Keratinocyte (primary cell): ENCODE results near the gene DIP2C. TPM values are rescaled to one million over a fixed set of nuclear protein-coding genes. Genes with fewer than 3 reads are reported as not detected.

Experiments
- DNase-seq: peaks from one replicate; pipeline ENCODE4 v3.0.0-alpha.2; 2011; ENCODE audit warnings: low read depth, missing footprints, low spot score
- FAIRE-seq: peaks from 2 replicates; lab custom pipeline; 2011; peaks lifted over from hg19 to GRCh38; lab: Jason Lieb, UNC
- H2AFZ ChIP-seq: 2 replicates; pipeline ENCODE4 v1.6.0; 2012; ENCODE audit warnings: low read length, control low read depth, inconsistent platforms; ENCODE audit not compliant: control insufficient read depth
- H3K27ac ChIP-seq: 2 replicates; pipeline ENCODE4 v1.5.1; 2011; ENCODE audit warnings: low read length; ENCODE audit not compliant: control insufficient read depth, insufficient read depth
- H3K27me3 ChIP-seq: 3 replicates; pipeline ENCODE4 v1.6.0; 2011; ENCODE audit warnings: low read length; ENCODE audit not compliant: control insufficient read depth, insufficient read depth; ENCODE audit errors: extremely low read depth
- H3K36me3 ChIP-seq, 2 experiments: 2 replicates in 1 of 2; 3 replicates in 1 of 2; pipeline ENCODE4 v1.5.1; 2011; ENCODE audit warnings: low read length in 2 of 2, mild to moderate bottlenecking in 1 of 2; ENCODE audit not compliant: control insufficient read depth in 2 of 2, insufficient read depth in 2 of 2; ENCODE audit errors: extremely low read depth in 1 of 2
- H3K4me1 ChIP-seq: 3 replicates; pipeline ENCODE4 v1.5.1; 2011; ENCODE audit warnings: low read length; ENCODE audit not compliant: control insufficient read depth, insufficient read depth; ENCODE audit errors: extremely low read depth
- H3K4me2 ChIP-seq: 3 replicates; pipeline ENCODE4 v1.6.0; 2011; ENCODE audit warnings: low read depth, low read length; ENCODE audit not compliant: control insufficient read depth, insufficient read depth; ENCODE audit errors: extremely low read depth
- H3K4me3 ChIP-seq, 3 experiments: fragments of 200-600 bp in 1 of 3; sonication (generic) in 1 of 3; 2 replicates in 2 of 3; 3 replicates in 1 of 3; pipeline ENCODE4 v1.5.1; 2011 to 2016; ENCODE audit warnings: low read length in 3 of 3, mild to moderate bottlenecking in 3 of 3, control low read depth in 2 of 3, inconsistent platforms in 1 of 3, low read depth in 1 of 3, mixed read lengths in 1 of 3, mixed run types in 1 of 3, moderate library complexity in 1 of 3; ENCODE audit not compliant: control insufficient read depth in 2 of 3, insufficient read depth in 2 of 3; ENCODE audit errors: extremely low read depth in 1 of 3
- H3K79me2 ChIP-seq: 2 replicates; pipeline ENCODE4 v1.6.0; 2012; ENCODE audit warnings: low read length; ENCODE audit not compliant: control insufficient read depth, insufficient read depth
- H3K9ac ChIP-seq: 3 replicates; pipeline ENCODE4 v1.6.0; 2011; ENCODE audit warnings: low read length; ENCODE audit not compliant: control insufficient read depth, insufficient read depth; ENCODE audit errors: extremely low read depth
- H3K9me1 ChIP-seq: 3 replicates; pipeline ENCODE4 v1.6.0; 2011; ENCODE audit warnings: low read length; ENCODE audit not compliant: control insufficient read depth, insufficient read depth; ENCODE audit errors: extremely low read depth
- H3K9me3 ChIP-seq: 2 replicates; pipeline ENCODE4 v1.5.1; 2012; ENCODE audit warnings: low read depth, low read length; ENCODE audit not compliant: control insufficient read depth
- H4K20me1 ChIP-seq: 3 replicates; pipeline ENCODE4 v1.6.0; 2011; ENCODE audit warnings: low read length; ENCODE audit not compliant: control insufficient read depth, insufficient read depth; ENCODE audit errors: extremely low read depth
- CTCF ChIP-seq, 3 experiments: IDR thresholded peaks in 1 of 3; conservative IDR thresholded peaks in 1 of 3; optimal IDR thresholded peaks in 1 of 3; 2 replicates in 2 of 3; 3 replicates in 1 of 3; pipeline versions ENCODE3 to v1.5.1; 2011; ENCODE audit warnings: low read length in 3 of 3, mild to moderate bottlenecking in 3 of 3, moderate library complexity in 2 of 3, control low read depth in 1 of 3, inconsistent platforms in 1 of 3; ENCODE audit not compliant: insufficient read depth in 2 of 3; ENCODE audit errors: extremely low read depth in 1 of 3
- EZH2 ChIP-seq: IDR thresholded peaks from one replicate; pipeline ENCODE4 v1.6.1; 2012; ENCODE audit warnings: inconsistent platforms, mild to moderate bottlenecking, low read length, moderate library complexity
- dilution Hi-C: fragments of 300-500 bp; cut with MboI; formaldehyde crosslinking; loops from one replicate; pipeline ENCODE4 v1.7.0; 2020; ENCODE audit warnings: low sequenced_read_pairs; ENCODE audit not compliant: extremely low pct_ligation_motif_present
- polyA plus RNA-seq, 5 experiments: library from polyadenylated mRNA; depleted of rRNA in 3 of 5; stranded (reverse) in 3 of 5; stranded (forward) in 1 of 5; unstranded in 1 of 5; fragments of >200 nt; gene quantifications; 1 replicate in 1 of 5; 2 replicates in 3 of 5; 3 replicates in 1 of 5; pipeline versions ENCODE4 v1.2.1 to v1.2.3, GENCODE V29; 2011 to 2012; ENCODE audit warnings: missing spikeins in 2 of 5, low read depth in 1 of 5, low replicate concordance in 1 of 5

The DIP2C gene
- polyA plus RNA-seq, 1 donor (not counting 4 experiments of a cell fraction or from before 2014, with no cell fraction given) = 1.3 TPM

DNA sequence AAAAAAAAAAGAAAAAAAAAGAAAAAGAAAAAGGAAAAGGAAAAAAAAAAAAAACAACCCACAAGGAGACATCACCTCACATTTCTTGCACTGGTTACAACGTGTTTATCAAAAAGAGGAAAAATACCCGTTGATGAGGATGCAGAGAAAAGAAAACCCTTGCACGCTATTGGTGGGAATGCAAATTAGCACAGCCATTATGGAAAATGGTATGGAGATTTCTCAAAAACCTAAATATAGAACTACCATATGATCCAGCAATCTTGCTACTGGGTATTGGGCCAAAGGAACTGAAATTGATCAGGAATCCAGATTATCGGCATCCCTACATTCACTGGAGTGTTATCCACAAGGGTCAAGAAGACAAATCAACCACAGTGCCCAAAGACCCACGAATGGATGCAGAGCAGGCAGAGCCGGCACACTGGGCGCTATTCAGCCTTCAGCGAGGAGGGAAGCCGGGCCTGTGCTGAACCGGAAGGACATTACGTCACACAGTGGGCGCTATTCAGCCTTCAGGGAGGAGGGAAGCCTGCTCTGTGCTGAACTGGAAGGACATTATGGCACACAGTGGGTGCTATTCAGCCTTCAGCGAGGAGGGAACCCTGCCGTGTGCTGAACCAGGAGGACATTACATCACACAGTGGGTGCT is 295.6 kb downstream of the DIP2C start:
- TF ChIP-seq CTCF (optimal IDR thresholded peaks at IDR 0.05 in 1 of 3, IDR thresholded peaks at IDR 0.05 in 1 of 3, conservative IDR thresholded peaks at IDR 0.05 in 1 of 3; ENCODE audit: extremely low read depth in 1 of 3, insufficient read depth in 2 of 3, low read length in 3 of 3) (no peak), EZH2 (no peak)
- DNase-seq = no peak
- Histone ChIP-seq H3K4me1 (no peaks in the 10 kb centered on the region), H3K9ac (no peak overlapping the region), H3K4me2 (no peak overlapping the region), H3K79me2 (no peaks in the 10 kb centered on the region), H3K27ac (no peak overlapping the region), H3K9me1 (no peaks in the 10 kb centered on the region), H3K4me3 (no peak overlapping the region), H2AFZ (no peak overlapping the region), H3K36me3 (no peaks in the 10 kb centered on the region), H3K9me3 (no peaks in the 10 kb centered on the region), H3K27me3 (no peaks in the 10 kb centered on the region), H4K20me1 (no peaks in the 10 kb centered on the region)
- dilution Hi-C loops = no loop called here
- FAIRE-seq = no peak

DNA sequence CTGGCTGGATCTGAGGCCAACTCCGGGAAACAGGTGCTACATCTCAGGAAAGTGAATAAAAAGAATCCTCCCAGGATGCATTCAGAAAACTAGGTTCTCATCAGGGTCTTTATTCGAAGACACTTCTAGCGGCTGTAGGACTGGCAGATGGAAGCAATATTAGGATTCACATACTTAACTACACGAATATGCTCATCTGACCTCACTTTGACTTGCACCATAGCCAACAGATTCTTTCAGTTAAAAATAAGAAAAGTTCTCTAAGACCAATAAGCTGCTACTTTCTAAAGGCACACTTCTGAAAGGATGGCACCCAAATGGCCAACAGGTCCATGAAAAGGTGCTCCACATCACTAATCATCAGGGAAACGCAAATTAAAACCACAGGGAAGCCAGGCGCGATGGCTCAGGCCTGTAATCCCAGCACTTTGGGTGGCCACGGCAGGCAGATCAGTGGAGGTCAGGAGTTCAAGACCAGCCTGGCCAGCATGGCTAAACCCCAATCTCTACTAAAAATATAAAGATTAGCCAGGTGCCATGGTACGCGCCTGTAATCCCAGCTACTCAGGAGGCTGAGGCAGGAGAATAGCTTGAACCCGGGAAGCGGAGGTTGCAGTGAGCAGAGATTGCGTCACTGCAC is 296.2 kb downstream of the DIP2C start:
- Histone ChIP-seq H4K20me1 (no peaks in the 10 kb centered on the region), H3K4me1 (no peaks in the 10 kb centered on the region), H3K9me1 (no peaks in the 10 kb centered on the region), H3K9ac (no peak overlapping the region), H3K27me3 (no peaks in the 10 kb centered on the region), H3K36me3 (no peaks in the 10 kb centered on the region), H3K27ac (no peak overlapping the region), H3K4me2 (no peak overlapping the region), H3K4me3 (no peak overlapping the region), H3K79me2 (no peaks in the 10 kb centered on the region), H2AFZ (no peak overlapping the region), H3K9me3 (no peaks in the 10 kb centered on the region)
- dilution Hi-C loops = no loop called here
- no peak for TF ChIP-seq EZH2
- TF ChIP-seq CTCF (optimal IDR thresholded peaks at IDR 0.05 in 1 of 3, IDR thresholded peaks at IDR 0.05 in 1 of 3, conservative IDR thresholded peaks at IDR 0.05 in 1 of 3; ENCODE audit: extremely low read depth in 1 of 3, insufficient read depth in 2 of 3, low read length in 3 of 3) = no peak
- no peak for DNase-seq
- no peak for FAIRE-seq
